ENCODE data around the gene MSL1. TPM values are rescaled to one million over a fixed set of nuclear protein-coding genes. Genes with fewer than 3 reads are reported as not detected.
A peak's percentile ranks its signal among the peaks of the same experiment; 100 is the strongest.

Gene MSL1
- total and polyA plus RNA-seq, 9 of the 15 experiments (the other 6 are each of a cell fraction or from before 2014, with no cell fraction given), result 13.8 to 120 (median 61.9) TPM

- TF ChIP-seq UBTF (IDR thresholded peaks at IDR 0.05; ENCODE audit: borderline replicate concordance in 1 of 2, low read depth in 2 of 2, low read length in 2 of 2) (no peak), KLF6 (CRISPR knock-in tag; IDR thresholded peaks at IDR 0.05; ENCODE audit: borderline replicate concordance) (no peak), FOXO4 (CRISPR knock-in tag; IDR thresholded peaks at IDR 0.05) (no peak), ZBTB34 (CRISPR knock-in tag; IDR thresholded peaks at IDR 0.05) (no peak), OTX1 (CRISPR knock-in tag; IDR thresholded peaks at IDR 0.05) (no peak), SIX5 (IDR thresholded peaks at IDR 0.05; ENCODE audit: borderline replicate concordance in 1 of 2, insufficient read depth in 1 of 2, low read depth in 1 of 2, low read length in 2 of 2) (no peak), CBX8 (IDR thresholded peaks at IDR 0.05; ENCODE audit: borderline replicate concordance, extremely low read depth, low read depth, low read length, poor library complexity, severe bottlenecking) (no peak), ETV1 (tag; conservative IDR thresholded peaks at IDR 0.05; ENCODE audit: low read depth) (no peak; the same call in 1 of the 2 replicates), HLTF (IDR thresholded peaks at IDR 0.05) (no peak), JUND (IDR thresholded peaks at IDR 0.05; ENCODE audit: borderline replicate concordance, low read depth, low read length) (no peak), JUND (tag; IDR thresholded peaks at IDR 0.05; ENCODE audit: borderline replicate concordance, low read depth, low read length) (no peak), ATF1 (CRISPR knock-in tag; IDR thresholded peaks at IDR 0.05) (no peak), ATF1 (tag; IDR thresholded peaks at IDR 0.05) (no peak), DNMT1 (IDR thresholded peaks at IDR 0.05) (no peak), ZNF12 (CRISPR knock-in tag; IDR thresholded peaks at IDR 0.05) (no peak), TFAP4 (CRISPR knock-in tag; IDR thresholded peaks at IDR 0.05; ENCODE audit: borderline replicate concordance) (no peak), BHLHE40 (IDR thresholded peaks at IDR 0.05; ENCODE audit: low read length) (0 out of 2 replicates have a peak, but pooled peaks have one; percentile 17), NR2C2 (CRISPR knock-in tag; IDR thresholded peaks at IDR 0.05) (no peak), NR2C2 (tag; IDR thresholded peaks at IDR 0.05) (peak; percentile 52; the same call in 1 of the 2 replicates), STAT6 (CRISPR knock-in tag; IDR thresholded peaks at IDR 0.05) (no peak)
These were observed 45.8 kb upstream of the MSL1 start (continued) for GRCh38 chr17:40075942-40076498.
